HEK293 (cell line): ENCODE measurements around the gene SMARCB1.

Experiments used
- CTCF ChIA-PET: fragments of 350-600 bp; formaldehyde crosslinking; extraction: SDS; loops from one replicate; lab custom pipeline; 2021; ENCODE audit warnings: antibody characterized with exemption; lab: Yijun Ruan, JAX
- POLR2A ChIA-PET: fragments of 300-600 bp; formaldehyde crosslinking; extraction: SDS; loops from one replicate; lab custom pipeline; 2020; ENCODE audit warnings: antibody characterized with exemption, inconsistent platforms; lab: Yijun Ruan, JAX
- H3K27ac ChIP-seq: fragments of 200-500 bp; sonication (Bioruptor generic); 2 replicates; pipeline ENCODE4 v1.5.1; 2014; ENCODE audit warnings: low read depth, low read length, control low read depth, inconsistent platforms; ENCODE audit errors: extremely low read depth
- H3K36me3 ChIP-seq, 2 experiments: fragments of 200-500 bp in 1 of 2; sonication (Bioruptor generic) in 1 of 2; 1 replicate in 1 of 2; 2 replicates in 1 of 2; pipeline ENCODE4 v1.5.1; 2014 to 2017; ENCODE audit warnings: inconsistent platforms in 2 of 2, low read length in 2 of 2; ENCODE audit not compliant: control insufficient read depth in 2 of 2, insufficient read depth in 1 of 2
- H3K4me1 ChIP-seq: fragments of 200-500 bp; sonication (Bioruptor generic); 2 replicates; pipeline ENCODE4 v1.5.1; 2014; ENCODE audit warnings: mild to moderate bottlenecking, low read length, inconsistent platforms; ENCODE audit not compliant: control insufficient read depth, insufficient read depth
- H3K4me3 ChIP-seq: 2 replicates; pipeline ENCODE4 v1.5.1; 2011; ENCODE audit warnings: low read depth, mild to moderate bottlenecking, control low read depth, low read length, moderate library complexity
- H3K9me3 ChIP-seq: fragments of 200-500 bp; sonication (Bioruptor generic); 2 replicates; pipeline ENCODE4 v1.5.1; 2014; ENCODE audit warnings: low read depth, low read length, inconsistent platforms; ENCODE audit not compliant: control insufficient read depth, insufficient read depth
- EGR2 ChIP-seq: fragments of 450-650 bp; formaldehyde crosslinking; IDR thresholded peaks from 2 replicates; pipeline ENCODE4 v1.5.1; 2016; ENCODE audit warnings: low read depth, missing biosample characterization, missing genetic modification characterization
- GLI4 ChIP-seq: fragments of 450-650 bp; formaldehyde crosslinking; IDR thresholded peaks from 2 replicates; pipeline ENCODE4 v1.5.1; 2016; ENCODE audit warnings: missing biosample characterization, missing genetic modification characterization
- HOXA7 ChIP-seq: sonication (generic); formaldehyde crosslinking; IDR thresholded peaks from 2 replicates; pipeline ENCODE4 v1.8.1; 2022; ENCODE audit warnings: missing genetic modification reagents, borderline replicate concordance
- KLF16 ChIP-seq: fragments of 450-650 bp; formaldehyde crosslinking; IDR thresholded peaks from 2 replicates; pipeline ENCODE4 v1.5.1; 2017; ENCODE audit warnings: missing biosample characterization, missing genetic modification characterization
- PRDM1 ChIP-seq: fragments of 450-650 bp; formaldehyde crosslinking; IDR thresholded peaks from 2 replicates; pipeline ENCODE4; 2016; ENCODE audit warnings: missing biosample characterization, missing genetic modification characterization
- WT1 ChIP-seq: fragments of 450-650 bp; formaldehyde crosslinking; IDR thresholded peaks from 2 replicates; pipeline ENCODE4 v1.5.1; 2016; ENCODE audit warnings: missing biosample characterization, missing genetic modification characterization
- ZFP3 ChIP-seq: fragments of 450-650 bp; formaldehyde crosslinking; IDR thresholded peaks from 2 replicates; pipeline ENCODE4 v1.5.1; 2016; ENCODE audit warnings: low read depth, missing biosample characterization, missing genetic modification characterization
- ZNF239 ChIP-seq: fragments of 450-650 bp; formaldehyde crosslinking; IDR thresholded peaks from 2 replicates; pipeline ENCODE4 v1.5.1; 2016; ENCODE audit warnings: missing biosample characterization, missing genetic modification characterization
- ZNF24 ChIP-seq: fragments of 450-650 bp; formaldehyde crosslinking; IDR thresholded peaks from 2 replicates; pipeline ENCODE4 v1.5.1; 2016; ENCODE audit warnings: missing biosample characterization, missing genetic modification characterization
- ZNF366 ChIP-seq: fragments of 450-650 bp; formaldehyde crosslinking; conservative IDR thresholded peaks from 2 replicates; pipeline ENCODE4 v1.5.1; 2016; ENCODE audit warnings: missing biosample characterization, missing genetic modification characterization
- ZNF473 ChIP-seq: fragments of 450-650 bp; formaldehyde crosslinking; IDR thresholded peaks from 2 replicates; pipeline ENCODE4 v1.5.1; 2017; ENCODE audit warnings: missing biosample characterization, missing genetic modification characterization
- ZNF621 ChIP-seq: fragments of 450-650 bp; formaldehyde crosslinking; IDR thresholded peaks from 2 replicates; pipeline ENCODE4 v1.5.1; 2017; ENCODE audit warnings: missing biosample characterization, missing genetic modification characterization
- ZNF660 ChIP-seq: fragments of 450-650 bp; IDR thresholded peaks from 2 replicates; pipeline ENCODE4 v1.5.1; 2018; ENCODE audit warnings: missing biosample characterization, mild to moderate bottlenecking, missing genetic modification characterization
- ZNF707 ChIP-seq: fragments of 450-650 bp; formaldehyde crosslinking; IDR thresholded peaks from 2 replicates; pipeline ENCODE4 v1.5.1; 2016; ENCODE audit warnings: missing biosample characterization, missing genetic modification characterization
- ZNF837 ChIP-seq: fragments of 450-650 bp; formaldehyde crosslinking; IDR thresholded peaks from 2 replicates; pipeline ENCODE4 v1.5.1; 2016; ENCODE audit warnings: missing biosample characterization, missing genetic modification characterization
- TF ChIP-seq, protein P1 (sequence below): fragments of 450-650 bp; formaldehyde crosslinking; IDR thresholded peaks from 2 replicates; pipeline ENCODE4 v1.5.1; 2016; ENCODE audit warnings: missing biosample characterization, missing genetic modification characterization
- TF ChIP-seq, protein P2 (sequence below): fragments of 450-650 bp; formaldehyde crosslinking; IDR thresholded peaks from 2 replicates; pipeline ENCODE4 v1.5.1; 2016; ENCODE audit warnings: missing biosample characterization, missing genetic modification characterization
- TF ChIP-seq, protein P3 (sequence below): fragments of 450-650 bp; formaldehyde crosslinking; IDR thresholded peaks from 2 replicates; pipeline ENCODE4 v1.5.1; 2017; ENCODE audit warnings: missing biosample characterization, missing genetic modification characterization
- TF ChIP-seq, protein P4 (sequence below): fragments of 450-650 bp; formaldehyde crosslinking; IDR thresholded peaks from 2 replicates; pipeline ENCODE4 v1.5.1; 2016; ENCODE audit warnings: missing biosample characterization, missing genetic modification characterization
- TF ChIP-seq, protein P5 (sequence below): fragments of 450-650 bp; IDR thresholded peaks from 2 replicates; pipeline ENCODE4 v1.5.1; 2018; ENCODE audit warnings: missing biosample characterization, mild to moderate bottlenecking, missing genetic modification characterization

Gene SMARCB1

DNA sequence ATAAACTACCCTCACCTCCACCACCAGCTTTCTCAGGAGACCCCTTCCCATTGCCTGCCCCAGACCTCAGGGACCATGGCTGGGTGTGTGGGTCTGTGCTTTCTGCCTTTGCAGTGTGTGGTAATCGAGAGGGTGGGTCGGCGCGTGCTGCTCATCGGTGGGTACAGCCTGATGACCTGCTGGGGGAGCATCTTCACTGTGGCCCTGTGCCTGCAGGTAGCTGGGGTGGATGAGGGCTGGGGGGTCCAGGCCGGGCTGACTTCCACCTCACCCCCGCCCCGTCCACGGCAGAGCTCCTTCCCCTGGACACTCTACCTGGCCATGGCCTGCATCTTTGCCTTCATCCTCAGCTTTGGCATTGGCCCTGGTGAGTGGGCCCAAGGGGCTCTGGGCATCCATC lies 96.9 kb downstream of the SMARCB1 start:
- no peaks in the 10 kb centered on the region for H3K4me1 ChIP-seq
- CTCF ChIA-PET, result interaction anchor here (1.2 to 3.5 kb wide), 2 partner anchors 10 to 22 kb away, joined by 3 to 16 read pairs; partner anchors contain the start of gene MIF
- POLR2A ChIA-PET, result interaction anchor here (2.0 kb wide), 1 partner anchor 11 kb away, joined by 9 read pairs; the partner anchor contains the start of gene MIF

More for the DNA sequence above, 96.9 kb downstream of the SMARCB1 start:
- Histone ChIP-seq H3K9me3 (no peaks in the 10 kb centered on the region), H3K27ac (no peak overlapping the region), H3K4me3 (no peak overlapping the region), H3K36me3 (no peaks in the 10 kb centered on the region)
- TF ChIP-seq GLI4 (tag by site-specific recombination) (no peak), WT1 (tag by site-specific recombination) (no peak), PRDM1 (tag by site-specific recombination) (no peak), ZNF24 (no peak), ZNF660 (tag by site-specific recombination) (no peak), ZNF366 (no peak), HOXA7 (CRISPR knock-in tag) (no peak), ZNF239 (tag by site-specific recombination) (no peak), ZFP3 (tag by site-specific recombination) (no peak), ZNF621 (tag by site-specific recombination) (no peak), ZNF837 (tag by site-specific recombination) (no peak), ZNF473 (no peak), KLF16 (tag by site-specific recombination) (no peak), ZNF707 (no peak), EGR2 (tag by site-specific recombination) (no peak)
- TF ChIP-seq, protein P1, sequence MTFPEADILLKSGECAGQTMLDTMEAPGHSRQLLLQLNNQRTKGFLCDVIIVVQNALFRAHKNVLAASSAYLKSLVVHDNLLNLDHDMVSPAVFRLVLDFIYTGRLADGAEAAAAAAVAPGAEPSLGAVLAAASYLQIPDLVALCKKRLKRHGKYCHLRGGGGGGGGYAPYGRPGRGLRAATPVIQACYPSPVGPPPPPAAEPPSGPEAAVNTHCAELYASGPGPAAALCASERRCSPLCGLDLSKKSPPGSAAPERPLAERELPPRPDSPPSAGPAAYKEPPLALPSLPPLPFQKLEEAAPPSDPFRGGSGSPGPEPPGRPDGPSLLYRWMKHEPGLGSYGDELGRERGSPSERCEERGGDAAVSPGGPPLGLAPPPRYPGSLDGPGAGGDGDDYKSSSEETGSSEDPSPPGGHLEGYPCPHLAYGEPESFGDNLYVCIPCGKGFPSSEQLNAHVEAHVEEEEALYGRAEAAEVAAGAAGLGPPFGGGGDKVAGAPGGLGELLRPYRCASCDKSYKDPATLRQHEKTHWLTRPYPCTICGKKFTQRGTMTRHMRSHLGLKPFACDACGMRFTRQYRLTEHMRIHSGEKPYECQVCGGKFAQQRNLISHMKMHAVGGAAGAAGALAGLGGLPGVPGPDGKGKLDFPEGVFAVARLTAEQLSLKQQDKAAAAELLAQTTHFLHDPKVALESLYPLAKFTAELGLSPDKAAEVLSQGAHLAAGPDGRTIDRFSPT, result no peak
- TF ChIP-seq, protein P2, sequence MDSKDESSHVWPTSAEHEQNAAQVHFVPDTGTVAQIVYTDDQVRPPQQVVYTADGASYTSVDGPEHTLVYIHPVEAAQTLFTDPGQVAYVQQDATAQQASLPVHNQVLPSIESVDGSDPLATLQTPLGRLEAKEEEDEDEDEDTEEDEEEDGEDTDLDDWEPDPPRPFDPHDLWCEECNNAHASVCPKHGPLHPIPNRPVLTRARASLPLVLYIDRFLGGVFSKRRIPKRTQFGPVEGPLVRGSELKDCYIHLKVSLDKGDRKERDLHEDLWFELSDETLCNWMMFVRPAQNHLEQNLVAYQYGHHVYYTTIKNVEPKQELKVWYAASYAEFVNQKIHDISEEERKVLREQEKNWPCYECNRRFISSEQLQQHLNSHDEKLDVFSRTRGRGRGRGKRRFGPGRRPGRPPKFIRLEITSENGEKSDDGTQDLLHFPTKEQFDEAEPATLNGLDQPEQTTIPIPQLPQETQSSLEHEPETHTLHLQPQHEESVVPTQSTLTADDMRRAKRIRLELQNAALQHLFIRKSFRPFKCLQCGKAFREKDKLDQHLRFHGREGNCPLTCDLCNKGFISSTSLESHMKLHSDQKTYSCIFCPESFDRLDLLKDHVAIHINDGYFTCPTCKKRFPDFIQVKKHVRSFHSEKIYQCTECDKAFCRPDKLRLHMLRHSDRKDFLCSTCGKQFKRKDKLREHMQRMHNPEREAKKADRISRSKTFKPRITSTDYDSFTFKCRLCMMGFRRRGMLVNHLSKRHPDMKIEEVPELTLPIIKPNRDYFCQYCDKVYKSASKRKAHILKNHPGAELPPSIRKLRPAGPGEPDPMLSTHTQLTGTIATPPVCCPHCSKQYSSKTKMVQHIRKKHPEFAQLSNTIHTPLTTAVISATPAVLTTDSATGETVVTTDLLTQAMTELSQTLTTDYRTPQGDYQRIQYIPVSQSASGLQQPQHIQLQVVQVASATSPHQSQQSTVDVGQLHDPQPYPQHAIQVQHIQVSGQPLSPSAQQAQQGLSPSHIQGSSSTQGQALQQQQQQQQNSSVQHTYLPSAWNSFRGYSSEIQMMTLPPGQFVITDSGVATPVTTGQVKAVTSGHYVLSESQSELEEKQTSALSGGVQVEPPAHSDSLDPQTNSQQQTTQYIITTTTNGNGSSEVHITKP (tag by site-specific recombination), result no peak
- TF ChIP-seq, protein P3, sequence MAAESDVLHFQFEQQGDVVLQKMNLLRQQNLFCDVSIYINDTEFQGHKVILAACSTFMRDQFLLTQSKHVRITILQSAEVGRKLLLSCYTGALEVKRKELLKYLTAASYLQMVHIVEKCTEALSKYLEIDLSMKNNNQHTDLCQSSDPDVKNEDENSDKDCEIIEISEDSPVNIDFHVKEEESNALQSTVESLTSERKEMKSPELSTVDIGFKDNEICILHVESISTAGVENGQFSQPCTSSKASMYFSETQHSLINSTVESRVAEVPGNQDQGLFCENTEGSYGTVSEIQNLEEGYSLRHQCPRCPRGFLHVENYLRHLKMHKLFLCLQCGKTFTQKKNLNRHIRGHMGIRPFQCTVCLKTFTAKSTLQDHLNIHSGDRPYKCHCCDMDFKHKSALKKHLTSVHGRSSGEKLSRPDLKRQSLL, result no peak
- TF ChIP-seq, protein P4, sequence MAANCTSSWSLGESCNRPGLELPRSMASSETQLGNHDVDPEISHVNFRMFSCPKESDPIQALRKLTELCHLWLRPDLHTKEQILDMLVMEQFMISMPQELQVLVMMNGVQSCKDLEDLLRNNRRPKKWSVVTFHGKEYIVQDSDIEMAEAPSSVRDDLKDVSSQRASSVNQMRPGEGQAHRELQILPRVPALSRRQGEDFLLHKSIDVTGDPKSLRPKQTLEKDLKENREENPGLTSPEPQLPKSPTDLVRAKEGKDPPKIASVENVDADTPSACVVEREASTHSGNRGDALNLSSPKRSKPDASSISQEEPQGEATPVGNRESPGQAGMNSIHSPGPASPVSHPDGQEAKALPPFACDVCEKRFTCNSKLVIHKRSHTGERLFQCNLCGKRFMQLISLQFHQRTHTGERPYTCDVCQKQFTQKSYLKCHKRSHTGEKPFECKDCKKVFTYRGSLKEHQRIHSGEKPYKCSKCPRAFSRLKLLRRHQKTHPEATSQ, result no peak
- TF ChIP-seq, protein P5, sequence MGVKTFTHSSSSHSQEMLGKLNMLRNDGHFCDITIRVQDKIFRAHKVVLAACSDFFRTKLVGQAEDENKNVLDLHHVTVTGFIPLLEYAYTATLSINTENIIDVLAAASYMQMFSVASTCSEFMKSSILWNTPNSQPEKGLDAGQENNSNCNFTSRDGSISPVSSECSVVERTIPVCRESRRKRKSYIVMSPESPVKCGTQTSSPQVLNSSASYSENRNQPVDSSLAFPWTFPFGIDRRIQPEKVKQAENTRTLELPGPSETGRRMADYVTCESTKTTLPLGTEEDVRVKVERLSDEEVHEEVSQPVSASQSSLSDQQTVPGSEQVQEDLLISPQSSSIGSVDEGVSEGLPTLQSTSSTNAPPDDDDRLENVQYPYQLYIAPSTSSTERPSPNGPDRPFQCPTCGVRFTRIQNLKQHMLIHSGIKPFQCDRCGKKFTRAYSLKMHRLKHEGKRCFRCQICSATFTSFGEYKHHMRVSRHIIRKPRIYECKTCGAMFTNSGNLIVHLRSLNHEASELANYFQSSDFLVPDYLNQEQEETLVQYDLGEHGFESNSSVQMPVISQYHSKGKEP (tag by site-specific recombination), result no peak
